Islet precursor cell (in vitro differentiated cells): Measurements from ENCODE around the gene AZGP1.
"Not testable (repeated sequence)": the region's sequence is repeated elsewhere in the genome, so short reads cannot be mapped to it uniquely, and the experiment has no call there.

Experiments used
- DNase-seq: peaks from one replicate; pipeline ENCODE4 v3.0.0-alpha.2; 2018

Gene AZGP1

GRCh38 chr7:99949645-99950228 lies 26.1 kb downstream of the AZGP1 start:
- DNase-seq: no peak

GRCh38 chr7:99947608-99948007 lies 28.2 kb downstream of the AZGP1 start:
- DNase-seq: no peak

GRCh38 chr7:99944497-99945070 lies 31.2 kb downstream of the AZGP1 start:
- no peak for DNase-seq

- no peak for DNase-seq
Measured at GRCh38 chr7:99943641-99944496, 32.0 kb downstream of the AZGP1 start.

- DNase-seq: no peak
Measured at GRCh38 chr7:99938296-99938695, 37.5 kb downstream of the AZGP1 start.

GRCh38 chr7:99935009-99935408 lies 40.8 kb downstream of the AZGP1 start:
- not testable (repeated sequence) for DNase-seq

GRCh38 chr7:99930376-99930775 lies 45.5 kb downstream of the AZGP1 start:
- no peak for DNase-seq

GRCh38 chr7:99929730-99930053 lies 46.1 kb downstream of the AZGP1 start:
- no peak for DNase-seq

- peak; percentile 90 for DNase-seq
Measured at GRCh38 chr7:99928994-99929729, 46.7 kb downstream of the AZGP1 start, which contains the start of gene GJC3. Gene GJC3, minus strand, starts transcription at chr7:99929620. Its CDS starts 0 bp downstream, at chr7:99929620.

- no peak for DNase-seq
Measured at GRCh38 chr7:99928188-99928587, 47.6 kb downstream of the AZGP1 start.

GRCh38 chr7:99927536-99927935 lies 48.3 kb downstream of the AZGP1 start:
- DNase-seq: no peak

GRCh38 chr7:99926321-99926720 lies 49.5 kb downstream of the AZGP1 start:
- no peak for DNase-seq

GRCh38 chr7:99923200-99923599 lies 52.6 kb downstream of the AZGP1 start:
- DNase-seq: no peak

- DNase-seq: no peak
Measured at GRCh38 chr7:99920149-99920548, 55.7 kb downstream of the AZGP1 start.

- DNase-seq: no peak
Measured at GRCh38 chr7:99919814-99920112, 56.1 kb downstream of the AZGP1 start.

- no peak for DNase-seq
Measured at GRCh38 chr7:99918959-99919813, 56.6 kb downstream of the AZGP1 start, which contains the start of gene TRIM4. Gene TRIM4, minus strand, starts transcription at chr7:99919530. Its CDS starts 129 bp downstream, at chr7:99919401.
